Ramos (cell line): ENCODE measurements around the gene COQ8B.
"Not testable (repeated sequence)": the region's sequence is repeated elsewhere in the genome, so short reads cannot be mapped to it uniquely, and the experiment has no call there.

Source experiments
- in situ Hi-C: fragments of 300-500 bp; cut with MboI; formaldehyde crosslinking; loops from one replicate; pipeline ENCODE4 v1.14.3; 2022; ENCODE audit warnings: low sequenced_read_pairs; ENCODE audit not compliant: unreplicated experiment

Gene COQ8B

DNA sequence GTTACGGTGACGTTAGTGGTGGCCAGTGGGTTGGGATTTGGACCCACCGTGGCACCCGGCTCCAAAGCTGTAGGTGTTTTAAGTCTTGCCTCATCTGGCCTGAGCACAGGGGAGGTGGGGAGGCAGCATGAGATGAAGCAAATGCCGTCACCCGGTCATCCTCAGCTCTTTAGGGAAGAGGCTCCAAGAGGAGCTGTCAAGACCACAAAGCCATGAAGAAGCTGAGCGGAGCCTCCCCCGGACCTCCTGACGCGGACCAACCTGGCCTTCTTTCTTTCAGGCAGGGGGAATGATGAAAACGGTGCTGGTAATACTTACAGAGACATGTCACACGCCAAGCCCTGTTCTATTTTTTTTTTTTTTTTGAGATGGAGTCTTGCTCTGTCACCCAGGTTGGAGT is 26.2 kb upstream of the COQ8B start:
- in situ Hi-C loops, result no loop called here

DNA sequence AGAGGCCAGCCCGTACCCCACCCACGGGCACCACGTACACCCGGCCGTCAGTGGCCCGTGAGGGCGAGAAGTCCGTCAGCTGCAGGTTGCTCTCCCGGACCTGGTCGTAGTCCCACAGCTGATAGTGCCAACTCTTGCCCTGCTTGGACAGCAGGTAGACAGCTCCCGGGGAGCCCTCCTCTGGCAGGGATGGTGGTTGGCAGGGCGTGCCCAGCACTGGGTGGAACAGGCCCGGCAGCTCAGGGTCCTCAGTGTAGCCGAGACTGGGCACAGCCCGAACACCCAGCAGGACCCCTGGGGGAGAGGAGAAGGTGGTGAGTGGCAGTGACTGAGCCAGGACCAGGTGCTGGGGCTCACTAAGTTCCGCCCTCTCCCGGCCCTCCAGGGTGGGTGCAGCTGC is 25.8 kb upstream of the COQ8B start:
- in situ Hi-C loops, result no loop called here

DNA sequence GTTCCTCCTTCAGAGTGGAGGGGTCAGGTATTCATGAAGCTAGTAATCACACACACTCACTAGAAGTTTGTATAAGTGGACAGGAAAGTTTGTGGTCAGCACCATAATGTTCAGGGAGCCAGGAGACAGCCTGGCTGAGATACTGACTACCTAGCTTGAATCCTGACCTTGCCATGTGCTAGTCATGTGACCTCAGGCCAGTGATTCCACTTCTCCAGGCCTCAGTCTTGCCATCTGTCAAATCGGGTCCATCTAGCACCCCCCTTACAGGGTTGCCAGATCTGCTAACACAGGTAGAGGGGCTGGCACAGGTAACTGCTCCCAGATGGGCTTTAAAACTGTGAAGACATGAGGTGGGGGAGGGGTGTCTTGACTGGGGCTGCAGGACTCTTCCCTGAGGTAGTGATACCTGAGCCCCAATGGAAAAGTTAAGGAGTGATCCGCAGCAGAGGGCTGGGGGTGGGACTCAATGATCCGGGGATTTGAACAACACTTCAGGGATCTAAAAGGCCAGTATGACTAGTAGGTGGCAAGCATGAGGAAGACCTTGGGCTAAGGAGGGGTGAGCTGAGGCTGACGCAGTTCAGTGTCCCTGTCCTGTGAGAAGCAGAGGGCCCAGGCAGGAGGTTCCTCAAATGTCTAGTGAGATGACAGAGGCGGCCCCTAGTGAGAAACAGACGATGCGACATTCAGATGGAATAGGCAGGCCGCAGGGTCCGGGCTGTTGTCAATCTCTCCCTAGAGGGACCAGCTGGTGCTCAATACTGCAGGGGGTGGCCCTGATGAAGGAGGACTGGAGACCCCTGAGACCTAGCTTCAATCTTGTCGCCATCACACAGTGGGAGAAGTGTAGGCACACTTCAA is 25.1 kb upstream of the COQ8B start:
- in situ Hi-C loops, result no loop called here

DNA sequence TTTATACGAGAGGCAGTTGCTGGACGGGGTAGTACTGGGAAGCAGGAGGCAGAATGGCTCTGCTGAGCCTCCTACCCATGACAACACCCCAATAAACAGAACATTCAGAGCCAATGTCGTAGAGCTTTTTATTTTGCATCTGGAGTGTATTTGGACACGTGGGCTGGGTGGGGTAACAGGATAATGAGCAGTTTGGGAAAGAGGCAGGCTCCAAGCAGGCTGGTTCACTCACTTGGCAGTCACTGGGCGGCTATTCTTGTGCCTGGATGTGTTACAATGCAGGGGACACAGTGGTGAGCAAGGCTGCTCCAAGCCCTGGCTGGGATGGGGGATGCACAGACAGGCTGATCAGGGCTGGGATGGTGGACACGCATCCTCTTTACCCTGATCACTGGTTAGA is 24.1 kb upstream of the COQ8B start:
- in situ Hi-C loops, result no loop called here

DNA sequence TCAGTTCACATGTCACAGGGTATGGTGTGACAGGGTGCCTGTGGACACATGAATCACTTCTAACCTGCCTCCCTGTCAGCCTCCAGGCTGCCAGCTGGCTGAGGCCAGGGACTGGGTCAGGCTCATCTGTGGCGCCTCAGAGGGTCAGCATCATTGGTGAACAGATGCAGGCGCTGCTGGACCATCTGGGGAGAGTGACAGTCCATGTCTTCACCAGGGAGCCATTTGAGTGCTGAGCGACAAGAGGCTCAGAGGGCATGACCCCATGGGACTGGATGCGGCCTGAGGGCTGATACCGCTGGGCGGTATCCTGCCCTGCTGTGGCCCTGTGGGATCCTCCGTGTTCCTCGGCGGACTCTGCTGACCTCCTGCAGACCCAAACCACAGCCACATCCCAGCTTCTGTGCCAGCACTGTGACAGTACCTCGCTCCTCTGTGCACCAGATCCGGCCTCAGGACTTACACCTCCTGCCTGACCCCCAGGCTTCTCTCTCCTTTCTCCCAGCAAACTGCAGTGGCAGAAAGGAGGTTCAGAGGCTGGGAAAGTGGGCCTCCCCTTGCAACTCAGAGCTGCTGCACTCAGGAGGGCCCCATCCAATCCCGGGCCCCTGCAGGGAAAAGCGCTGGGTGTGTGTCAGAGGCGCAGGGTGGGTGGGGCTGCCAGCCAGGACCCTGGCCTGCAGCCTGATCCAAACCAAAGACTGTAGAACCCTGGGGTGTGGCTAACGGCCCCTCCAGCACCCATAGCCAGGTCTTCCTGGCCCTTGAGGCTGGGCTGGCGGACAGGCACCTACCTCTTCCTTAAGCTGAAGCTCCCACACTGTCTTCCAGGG is 23.4 kb upstream of the COQ8B start:
- in situ Hi-C loops, result no loop called here

DNA sequence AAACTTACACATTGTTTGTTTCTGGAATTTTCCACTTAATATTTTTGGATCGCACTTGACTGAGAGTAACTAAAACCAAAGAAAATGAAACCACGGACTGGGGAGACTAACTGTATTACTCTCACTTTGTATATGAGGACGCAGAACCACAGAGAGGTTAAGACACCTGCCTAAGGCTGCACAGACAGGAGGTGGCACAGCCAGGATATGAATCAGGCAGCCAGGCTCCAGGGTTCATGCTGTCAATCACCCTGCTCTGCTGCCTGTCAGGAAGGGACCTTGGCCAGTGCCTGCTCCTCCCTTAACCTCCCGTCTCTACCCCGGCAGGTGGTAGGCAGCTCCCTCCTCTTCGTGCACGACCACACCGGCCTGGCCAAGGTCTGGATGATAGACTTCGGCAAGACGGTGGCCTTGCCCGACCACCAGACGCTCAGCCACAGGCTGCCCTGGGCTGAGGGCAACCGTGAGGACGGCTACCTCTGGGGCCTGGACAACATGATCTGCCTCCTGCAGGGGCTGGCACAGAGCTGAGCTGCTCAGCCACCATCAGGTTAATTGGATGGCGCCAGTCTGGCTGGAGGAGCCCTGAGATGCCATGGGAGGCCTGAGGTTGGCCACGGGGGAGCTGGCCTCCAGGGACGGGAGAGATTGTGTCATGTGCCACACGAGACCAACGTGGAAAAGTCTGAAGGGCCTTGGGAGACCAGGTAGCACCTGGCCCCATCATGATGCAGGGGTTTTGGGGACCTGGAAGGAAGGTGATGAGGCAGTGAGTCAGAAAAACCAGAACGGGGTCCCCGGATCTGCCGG is 22.5 kb upstream of the COQ8B start:
- in situ Hi-C loops, result no loop called here

DNA sequence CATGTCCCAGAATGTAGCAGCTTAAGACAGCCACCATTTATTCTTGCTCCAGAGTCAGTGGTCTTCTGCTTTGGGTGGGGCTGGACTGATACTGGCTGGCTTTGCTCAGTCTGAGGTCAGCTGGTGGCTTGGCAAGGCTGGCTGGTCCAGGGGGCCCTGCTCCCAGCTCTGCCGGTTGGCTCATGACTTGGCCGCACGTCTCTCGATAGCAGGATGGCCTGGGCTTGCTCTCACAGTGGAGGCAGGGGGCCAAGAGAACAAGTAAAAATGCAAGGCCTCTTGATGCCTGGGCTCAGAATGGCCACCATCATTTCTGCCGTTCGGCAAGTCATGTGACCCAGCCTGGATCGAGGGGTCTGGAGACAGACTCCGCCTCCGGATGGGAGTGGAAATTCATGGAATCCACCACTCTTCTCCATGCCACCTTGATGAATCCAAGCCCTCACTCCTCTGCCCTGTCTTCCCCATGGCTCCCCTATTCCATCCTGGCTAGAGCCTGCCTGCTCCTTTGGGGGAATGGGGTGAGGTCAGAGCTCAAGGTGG is 20.5 kb upstream of the COQ8B start:
- in situ Hi-C loops, result no loop called here

DNA sequence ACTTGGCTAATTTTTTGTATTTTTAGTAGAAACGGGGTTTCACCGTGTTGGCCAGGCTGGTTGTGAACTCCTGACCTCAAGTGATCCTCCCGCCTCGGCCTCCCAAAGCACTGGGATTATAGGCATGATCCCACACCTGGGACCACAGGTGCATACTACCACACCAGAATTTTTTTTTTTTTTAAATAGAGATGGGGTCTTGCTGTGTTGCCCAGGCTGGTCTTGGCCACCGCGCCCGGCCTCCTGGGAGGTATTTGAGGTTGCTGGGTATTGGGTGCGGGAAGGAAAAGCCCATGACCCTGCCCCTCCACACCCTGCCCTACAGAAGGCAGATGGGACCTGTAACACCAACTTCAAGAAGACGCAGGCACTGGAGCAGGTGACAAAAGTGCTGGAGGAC is 20.0 kb upstream of the COQ8B start:
- in situ Hi-C loops, result no loop called here

DNA sequence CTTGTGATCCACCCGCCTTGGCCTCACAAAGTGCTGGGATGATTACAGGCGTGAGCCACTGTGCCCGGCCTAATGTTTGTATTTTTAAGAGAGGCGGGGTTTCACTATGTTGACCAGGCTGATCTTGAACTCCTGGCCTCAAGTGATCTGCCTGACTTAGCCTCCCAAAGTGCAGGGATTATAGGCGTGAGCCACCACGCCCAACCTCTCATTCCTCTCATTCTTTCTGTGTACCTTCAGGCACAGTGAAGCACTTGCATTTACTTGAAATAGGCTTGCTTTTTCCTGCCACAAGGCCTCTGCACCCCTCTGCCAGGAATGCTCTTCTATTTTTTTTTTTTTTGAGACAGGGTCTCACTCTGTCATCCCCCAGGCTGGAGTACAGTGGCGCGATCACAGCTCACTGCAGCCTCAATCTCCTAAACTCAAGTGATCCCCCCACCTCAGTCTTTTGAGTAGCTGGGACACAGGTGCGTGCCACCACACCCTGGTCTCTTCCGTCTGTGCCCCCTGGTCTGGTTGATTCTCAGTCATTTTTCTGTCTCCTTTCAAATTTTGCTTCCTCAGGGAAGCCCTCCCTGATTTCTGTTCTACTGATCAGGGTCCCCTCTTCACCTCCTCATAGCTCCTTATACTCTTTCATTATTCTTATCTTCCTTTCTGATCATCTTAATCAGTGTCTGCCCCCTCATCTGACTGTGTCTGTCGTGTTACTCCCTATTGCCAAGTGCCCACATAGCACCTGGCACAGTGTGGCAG is 18.5 kb upstream of the COQ8B start:
- in situ Hi-C loops, result no loop called here

DNA sequence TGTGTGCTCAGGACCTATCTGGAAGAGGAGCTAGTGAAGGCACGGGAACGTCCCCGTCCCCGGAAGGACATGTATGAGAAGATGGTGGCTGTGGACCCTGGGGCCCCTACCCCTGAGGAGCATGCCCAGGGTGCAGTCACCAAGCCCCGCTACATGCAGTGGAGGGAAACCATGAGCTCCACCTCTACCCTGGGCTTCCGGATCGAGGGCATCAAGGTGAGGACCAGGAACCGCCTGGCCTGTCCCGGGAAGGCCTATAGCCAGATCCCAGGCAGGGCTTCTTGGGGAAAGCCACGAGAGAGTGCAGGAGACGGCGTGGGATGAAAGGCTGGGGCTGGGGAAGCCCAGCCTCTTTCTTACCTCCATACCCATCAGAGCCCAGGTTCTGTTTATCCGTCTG is 16.5 kb upstream of the COQ8B start:
- in situ Hi-C loops, result no loop called here

DNA sequence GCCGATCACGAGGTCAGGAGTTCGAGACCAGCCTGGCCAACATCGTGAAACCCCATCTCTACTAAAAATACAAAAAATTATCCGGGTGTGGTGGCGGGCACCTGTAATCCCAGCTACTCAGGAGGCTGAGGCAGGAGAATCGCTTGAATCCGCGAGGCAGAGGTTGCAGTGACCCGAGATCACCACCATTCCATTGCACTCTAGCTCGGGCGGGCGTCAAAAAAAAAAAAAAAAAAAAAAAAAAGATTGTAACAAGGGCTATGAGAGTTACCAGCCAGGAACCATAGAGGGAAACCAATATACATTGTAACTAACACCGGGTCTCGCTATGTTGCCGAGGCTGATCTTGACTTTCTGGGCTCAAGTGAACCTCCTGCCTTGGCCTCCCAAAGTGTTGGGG is 15.6 kb upstream of the COQ8B start:
- in situ Hi-C loops, result not testable (repeated sequence)

DNA sequence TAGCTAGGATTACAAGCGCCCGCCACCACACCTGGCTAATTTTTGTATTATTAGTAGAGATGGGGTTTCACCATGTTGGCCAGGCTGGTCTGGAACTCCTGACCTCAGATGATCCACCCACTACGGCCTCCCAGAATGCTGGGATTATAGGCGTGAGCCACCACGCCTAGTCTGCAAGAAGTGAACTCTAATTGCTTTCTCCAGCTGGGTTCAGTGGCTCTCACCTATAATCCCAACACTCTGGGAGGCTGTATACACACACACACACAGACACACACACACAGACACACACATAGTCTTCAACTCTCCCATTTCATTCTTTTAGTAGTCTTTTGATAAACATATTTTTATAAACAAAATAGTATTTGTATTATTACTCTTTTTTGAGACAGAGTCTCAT is 13.4 kb upstream of the COQ8B start:
- in situ Hi-C loops, result not testable (repeated sequence)

DNA sequence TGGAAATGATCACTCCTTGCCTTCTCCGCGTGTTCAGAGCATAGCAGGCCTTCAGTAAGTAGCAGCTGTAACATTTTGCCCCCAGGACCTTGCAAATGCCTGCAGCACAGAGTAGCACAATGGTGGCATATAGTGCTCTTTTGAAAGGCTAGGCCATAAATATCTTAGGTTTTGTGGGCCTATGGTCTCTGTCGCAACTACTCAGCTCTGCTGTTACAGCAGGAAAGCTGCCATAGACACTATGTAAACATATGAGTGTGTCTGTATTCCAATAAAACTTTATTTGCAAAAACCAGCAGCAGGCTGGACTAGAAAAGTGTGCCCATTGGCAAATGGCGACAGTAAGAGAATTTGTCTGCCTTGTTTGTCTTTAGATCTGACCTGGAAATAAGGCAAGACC is 9.6 kb upstream of the COQ8B start:
- in situ Hi-C loops, result no loop called here

DNA sequence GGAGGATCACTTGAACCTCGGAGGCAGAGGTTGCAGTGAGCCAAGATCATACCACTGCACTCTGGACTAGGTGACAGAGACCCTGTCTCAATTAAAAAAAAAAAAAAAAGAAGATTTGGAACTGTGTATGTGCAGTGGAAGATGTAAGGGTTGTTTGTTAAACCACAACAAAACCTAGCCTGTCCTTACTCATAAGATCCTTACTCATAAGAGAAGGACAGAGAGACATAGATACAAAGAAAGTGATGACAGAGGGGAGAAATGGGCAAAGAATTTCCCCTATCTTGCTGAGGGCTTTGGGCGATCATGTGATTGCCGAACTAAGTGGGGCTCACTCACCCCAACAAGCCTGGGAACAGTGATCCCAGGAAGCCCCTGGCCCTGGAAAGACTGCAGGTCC is 8.2 kb upstream of the COQ8B start:
- in situ Hi-C loops, result no loop called here

DNA sequence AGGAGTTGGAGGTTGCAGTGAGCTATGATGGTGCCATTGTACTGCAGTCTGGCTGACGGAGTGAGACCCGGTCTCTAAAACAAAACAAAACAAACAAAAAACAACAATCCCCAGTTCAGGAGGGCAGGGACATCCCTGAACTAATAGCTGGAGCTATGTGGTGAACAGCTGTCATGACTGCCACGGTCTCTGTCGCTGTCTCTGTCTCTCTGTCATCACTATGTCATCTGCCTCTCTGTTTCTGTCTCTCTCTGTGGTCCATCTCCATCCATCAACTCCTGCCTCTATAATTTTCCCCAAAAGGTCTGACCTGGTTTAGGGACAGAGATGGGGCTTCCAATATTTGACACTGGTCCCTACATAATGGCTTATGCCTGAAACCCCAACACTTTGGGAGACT is 7.6 kb upstream of the COQ8B start:
- in situ Hi-C loops, result no loop called here

DNA sequence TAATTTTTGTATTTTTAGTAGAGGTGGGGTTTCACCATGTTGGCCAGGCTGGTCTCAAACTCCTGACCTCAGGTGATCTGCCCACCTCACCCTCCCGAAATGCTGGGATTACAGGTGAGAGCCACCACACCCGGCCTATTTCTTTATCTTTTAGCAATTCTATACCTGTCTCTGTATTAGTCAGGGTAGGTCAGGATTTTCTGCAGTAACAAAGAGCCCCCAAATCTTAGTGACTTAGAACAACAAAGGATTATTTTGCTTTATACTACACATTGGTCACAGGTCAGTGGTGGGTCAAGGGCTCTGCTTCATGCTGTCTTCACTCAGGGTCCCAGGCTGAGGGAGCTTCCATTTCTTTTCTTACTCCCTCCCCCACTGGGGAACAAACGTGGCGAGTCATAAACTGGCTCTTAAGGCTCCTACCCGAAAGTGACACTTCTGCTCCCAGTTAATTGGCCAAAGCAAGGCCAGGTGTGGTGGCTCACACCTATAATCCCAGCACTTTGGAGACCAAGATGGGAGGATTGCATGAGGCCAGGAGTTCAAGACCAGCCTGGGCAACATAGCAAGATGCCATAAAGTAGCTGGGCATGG is 7.1 kb upstream of the COQ8B start:
- in situ Hi-C loops, result no loop called here

DNA sequence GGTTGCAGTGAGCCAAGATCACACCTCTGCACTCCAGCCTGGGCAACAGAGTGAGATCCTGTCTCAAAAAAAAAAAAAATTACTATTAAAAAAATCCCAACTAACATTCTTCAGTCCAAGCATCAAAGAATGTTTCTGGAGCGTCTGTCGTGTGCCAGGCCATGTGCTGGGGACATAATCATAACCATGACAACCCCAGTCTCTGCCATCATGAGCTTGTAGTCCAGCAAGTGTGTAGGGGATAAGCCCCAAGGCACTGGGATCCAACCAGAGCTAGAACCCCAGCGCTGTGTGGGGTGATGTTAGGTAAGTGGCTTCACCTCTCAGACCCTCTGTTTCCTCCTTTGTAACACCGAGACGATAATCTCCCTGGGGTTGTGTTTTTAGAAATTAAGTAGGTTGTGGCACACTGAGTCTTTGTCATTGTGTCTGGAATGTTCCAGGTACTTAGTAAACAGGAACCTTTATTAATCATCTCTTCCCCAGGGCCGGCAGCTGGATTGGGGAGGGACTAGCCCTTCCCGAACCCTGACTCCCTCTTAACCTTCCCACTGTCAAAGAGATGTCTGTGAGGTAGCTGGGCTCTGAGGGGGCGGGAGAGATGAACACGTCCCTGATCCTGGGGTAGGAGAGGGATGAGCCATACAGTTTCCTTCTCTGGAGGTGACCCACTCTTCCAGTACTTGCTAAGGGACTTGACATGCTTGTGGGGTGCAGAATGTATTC is 5.4 kb upstream of the COQ8B start:
- in situ Hi-C loops, result no loop called here

DNA sequence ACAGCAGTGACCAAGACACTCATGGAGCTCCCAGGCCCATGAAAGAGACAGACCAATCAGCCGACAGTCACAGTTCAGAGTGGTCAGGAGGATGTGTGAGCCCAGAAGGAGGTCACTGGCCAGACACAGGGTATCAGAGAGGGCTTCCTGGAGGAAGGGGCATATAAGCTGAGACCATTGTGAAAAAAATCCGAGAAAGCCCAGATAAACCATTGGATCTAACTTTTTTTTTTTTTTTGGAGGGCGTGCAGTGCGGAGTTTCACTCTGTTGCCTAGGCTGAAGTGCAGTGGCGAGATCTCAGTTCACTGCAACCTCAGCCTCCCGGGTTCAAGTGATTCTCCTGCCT is 4.4 kb upstream of the COQ8B start:
- in situ Hi-C loops, result no loop called here

DNA sequence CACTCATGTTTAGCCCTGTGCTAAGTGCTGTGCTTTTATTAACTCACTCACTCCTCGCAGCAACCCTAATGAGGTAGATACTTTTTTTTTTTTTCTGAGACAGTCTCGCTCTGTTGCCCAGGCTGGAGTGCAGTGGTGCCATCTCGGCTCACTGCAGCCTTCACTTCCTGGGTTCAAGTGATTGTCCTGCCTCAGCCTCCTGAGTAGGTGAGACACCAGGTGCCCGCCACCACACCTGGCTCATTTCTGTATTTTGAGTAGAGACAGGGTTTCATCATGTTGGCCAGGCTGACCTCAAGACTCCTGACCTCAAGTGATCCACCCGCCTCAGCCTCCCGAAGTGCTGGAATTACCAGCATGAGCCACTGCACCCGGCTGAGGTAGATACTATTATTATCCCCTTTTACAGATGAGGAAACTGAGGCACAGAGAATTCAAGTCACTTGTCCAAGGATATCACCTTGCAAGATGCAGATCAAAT is 2.8 kb upstream of the COQ8B start:
- in situ Hi-C loops, result no loop called here
